Inflammatory macrophage (primary cell): Measurements from ENCODE around the gene TLK2.
A peak's percentile ranks its signal among the peaks of the same experiment; 100 is the strongest.

Source experiments
- DNase-seq, 2 donors: peaks; one replicate each; pipeline ENCODE4 v3.0.0-alpha.2; 2020 to 2022

Gene TLK2

GRCh38 chr17:62629556-62630364 is 151.1 kb downstream of the TLK2 start:
- no peak for DNase-seq

DNA sequence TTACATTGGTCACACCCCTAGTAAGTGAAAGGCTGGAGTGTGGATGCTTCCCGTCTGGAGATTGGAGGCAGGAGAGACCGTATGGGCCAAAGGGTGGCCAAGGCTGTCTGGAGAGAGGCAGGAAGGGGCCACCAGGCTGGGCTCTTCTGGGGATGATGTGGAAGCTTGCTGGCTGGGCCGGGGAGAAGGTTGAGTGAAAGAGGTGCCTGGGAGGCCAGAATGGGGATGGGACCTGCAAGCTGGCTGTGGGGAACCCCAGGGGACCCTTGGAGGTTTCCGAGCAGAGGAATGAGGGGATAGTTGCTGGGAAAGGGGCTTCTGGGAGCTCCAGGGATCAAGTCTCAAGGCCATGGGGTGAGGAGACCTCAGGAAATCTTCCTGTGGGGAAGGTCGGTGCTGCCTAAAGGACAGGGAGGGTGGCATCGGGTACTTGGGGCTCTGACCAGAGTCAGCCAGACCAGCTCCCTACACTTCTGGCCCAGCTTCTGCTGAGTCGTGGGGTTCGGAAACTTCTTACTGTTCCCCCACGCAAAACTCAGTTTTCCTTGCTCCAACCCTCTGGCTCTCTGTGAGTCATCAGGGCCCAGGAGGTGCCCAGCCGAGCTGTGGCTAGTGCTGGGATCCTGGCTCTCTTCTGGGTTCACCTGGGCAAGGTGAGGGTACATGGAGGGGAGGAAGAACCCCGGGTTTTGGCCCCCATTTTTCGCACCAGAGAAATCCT is 151.9 kb downstream of the TLK2 start:
- no peak for DNase-seq

- no peak for DNase-seq
These were observed 152.7 kb downstream of the TLK2 start for GRCh38 chr17:62631086-62631935.

DNA sequence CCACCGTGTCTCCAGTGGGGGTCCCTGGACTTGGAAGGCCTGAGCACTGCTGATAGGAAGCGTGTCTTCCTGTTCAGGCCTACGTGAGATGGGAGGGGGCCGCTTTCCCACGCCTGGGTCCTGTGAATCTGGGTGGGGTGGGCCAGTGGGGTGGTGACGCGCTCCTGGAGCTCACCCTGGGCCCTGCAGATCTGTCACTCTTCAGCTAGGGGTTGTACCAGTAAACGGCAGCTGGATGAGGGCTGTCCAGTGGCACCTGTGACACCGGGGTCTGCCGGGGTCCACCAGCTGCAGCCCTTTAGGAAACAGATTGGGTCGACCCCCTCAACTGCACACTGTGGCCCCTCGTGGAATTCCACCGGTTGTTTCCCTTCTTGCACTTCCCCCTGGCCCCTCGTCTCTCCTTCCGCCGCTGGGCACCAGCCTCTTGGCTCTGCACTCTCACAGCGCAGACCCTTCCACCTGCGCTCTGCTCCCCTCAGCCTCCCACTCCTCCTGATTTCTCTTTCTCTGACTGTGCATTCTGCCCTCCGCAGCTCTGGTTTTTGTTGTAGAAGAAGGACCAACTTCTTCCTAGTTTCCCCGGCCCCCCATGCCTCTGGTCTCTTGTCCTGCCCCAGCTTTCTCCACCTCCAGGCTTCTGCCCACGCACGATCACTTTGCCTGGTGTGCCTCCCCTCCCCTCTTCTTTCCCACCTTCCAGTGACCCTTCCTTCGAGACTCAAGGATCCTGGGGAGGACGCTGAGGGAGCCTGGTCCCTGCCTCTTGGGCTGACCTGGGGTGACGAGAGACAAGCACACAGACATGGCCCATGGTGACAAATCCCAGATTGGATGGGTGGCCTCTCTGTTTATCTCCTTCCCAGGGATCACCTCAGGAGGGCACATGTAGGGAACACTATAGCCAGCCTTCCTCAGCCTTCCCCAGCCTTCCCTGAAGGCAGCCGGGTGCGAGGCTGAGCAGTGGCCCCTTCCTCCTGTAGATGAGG is 153.6 kb downstream of the TLK2 start:
- no peak for DNase-seq

- no peak for DNase-seq
These were observed 159.2 kb downstream of the TLK2 start for GRCh38 chr17:62637809-62638208.

GRCh38 chr17:62641153-62641552 is 162.5 kb downstream of the TLK2 start:
- peak in 1 of 2 donors; percentile 36 for DNase-seq

DNA sequence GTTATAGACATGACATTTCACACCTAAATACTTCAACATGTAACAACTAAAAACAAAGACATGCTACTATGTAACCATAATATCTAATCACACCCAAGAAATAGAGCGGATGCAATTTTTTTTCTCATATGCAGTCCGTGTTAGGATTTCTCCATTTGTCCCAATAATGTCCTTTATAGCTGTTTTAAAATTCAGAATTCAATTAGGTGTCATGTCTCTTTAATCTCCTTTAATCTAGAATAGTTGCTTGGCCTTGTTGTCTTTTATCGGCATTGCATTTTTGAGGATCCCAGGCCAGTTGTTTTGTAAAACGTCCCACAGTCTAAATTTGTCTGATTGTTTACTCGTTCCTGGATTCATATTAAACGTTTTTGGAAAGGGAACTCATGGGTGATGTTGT is 163.3 kb downstream of the TLK2 start:
- DNase-seq, result no peak

GRCh38 chr17:62643496-62643895 is 164.9 kb downstream of the TLK2 start:
- no peak for DNase-seq

- no peak for DNase-seq
These were observed 166.0 kb downstream of the TLK2 start for GRCh38 chr17:62644487-62645173.

- no peak for DNase-seq
These were observed 169.8 kb downstream of the TLK2 start for GRCh38 chr17:62648251-62648955.

GRCh38 chr17:62648956-62649294 is 170.3 kb downstream of the TLK2 start:
- no peak for DNase-seq

DNA sequence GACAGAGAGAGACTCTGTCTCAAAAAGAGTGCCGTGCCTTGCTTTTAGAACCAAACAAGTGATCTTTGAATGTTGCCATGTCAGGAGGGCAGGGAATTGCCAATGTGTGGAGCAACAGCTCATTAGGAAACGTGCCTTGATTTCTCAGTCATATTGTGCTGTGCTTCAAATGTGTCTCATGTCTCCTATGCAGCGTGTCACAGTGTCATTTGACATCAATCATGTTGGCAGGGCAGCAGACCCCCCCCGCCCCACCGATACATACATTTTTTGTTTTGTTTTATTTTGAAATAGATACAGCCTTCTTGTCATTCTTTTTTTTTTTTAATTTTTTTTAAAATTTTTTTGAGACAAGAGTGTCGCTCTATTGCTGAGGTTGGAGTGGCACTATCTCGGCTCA is 170.9 kb downstream of the TLK2 start:
- no peak for DNase-seq

DNA sequence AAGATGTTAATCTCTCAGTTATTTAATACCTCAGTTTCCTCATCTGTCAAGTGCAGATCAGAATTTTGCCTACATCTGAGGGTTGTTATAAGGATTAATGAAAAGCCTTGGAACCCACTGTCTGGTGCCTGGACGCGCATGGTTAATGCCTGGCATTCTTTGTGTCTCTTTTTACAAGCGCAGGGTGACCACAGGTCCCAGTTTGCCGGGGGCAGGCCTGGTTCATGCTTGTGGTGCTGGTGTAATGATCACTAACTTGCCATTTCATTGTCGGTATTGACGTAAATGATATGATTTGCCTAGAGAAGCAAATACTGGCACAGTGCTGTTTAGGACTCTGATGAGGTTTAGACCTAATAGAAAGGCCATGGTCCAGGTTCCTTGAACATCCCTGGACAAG is 172.0 kb downstream of the TLK2 start:
- DNase-seq, result no peak

DNA sequence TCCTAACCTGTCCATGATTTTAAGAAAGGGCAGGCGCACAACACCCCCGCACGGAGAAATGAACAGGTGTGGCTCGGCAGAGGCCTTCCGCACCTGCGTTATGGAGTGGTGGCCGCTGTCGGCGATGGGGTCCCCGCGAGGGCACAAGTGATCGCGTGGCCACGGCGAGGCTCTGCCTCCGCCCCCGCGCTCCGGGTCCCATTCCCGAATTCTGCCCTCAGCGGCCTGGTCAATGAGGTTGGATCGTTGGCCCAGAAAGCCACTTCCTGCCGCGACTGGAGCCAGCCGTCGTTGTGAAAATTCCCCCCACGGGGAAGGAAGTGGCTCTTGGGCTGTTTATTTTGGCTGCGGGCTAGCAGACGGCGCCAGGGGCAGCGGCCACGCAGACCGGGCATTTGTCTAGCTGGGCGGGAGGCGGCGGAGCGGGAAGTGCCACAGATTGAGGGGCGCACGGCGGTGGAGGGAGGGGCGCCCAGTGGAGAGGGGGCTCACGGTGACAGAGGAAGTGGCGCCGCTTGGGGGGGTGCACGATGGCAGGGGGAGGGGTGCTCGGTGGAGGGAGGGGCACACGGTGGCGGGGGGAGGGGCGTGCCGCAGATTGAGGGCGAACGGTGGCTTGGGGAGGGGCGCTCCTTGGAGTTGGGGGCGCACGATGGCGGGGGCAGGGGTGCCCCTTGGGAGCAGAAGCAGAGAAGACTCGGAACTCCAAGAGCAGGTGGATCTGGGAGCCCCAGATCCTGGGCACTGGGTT is 173.8 kb downstream of the TLK2 start:
- DNase-seq, result peak; percentile 67 to 81

GRCh38 chr17:62653002-62653825 is 174.6 kb downstream of the TLK2 start:
- DNase-seq, result peak; percentile 40 to 46

GRCh38 chr17:62653826-62654761 is 175.5 kb downstream of the TLK2 start:
- no peak for DNase-seq

DNA sequence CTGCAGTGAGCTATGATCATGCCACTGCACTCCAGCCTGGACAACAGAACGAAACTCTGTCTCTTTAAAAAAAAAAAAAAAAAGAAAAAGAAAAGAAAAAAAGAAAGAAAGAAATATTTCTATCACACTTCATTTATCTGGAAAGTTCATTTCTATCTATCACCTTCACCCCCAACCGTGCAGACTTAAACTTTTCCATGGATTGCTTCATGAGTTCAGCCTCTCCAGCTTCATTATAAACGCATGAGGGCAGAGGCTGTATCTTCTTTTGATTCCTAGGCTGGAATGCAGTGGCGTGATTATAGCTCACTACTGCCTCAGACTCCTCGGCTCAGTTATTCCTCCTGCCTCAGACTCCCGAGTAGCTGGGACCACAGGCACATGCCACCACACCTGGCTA is 177.0 kb downstream of the TLK2 start:
- DNase-seq, result no peak

DNA sequence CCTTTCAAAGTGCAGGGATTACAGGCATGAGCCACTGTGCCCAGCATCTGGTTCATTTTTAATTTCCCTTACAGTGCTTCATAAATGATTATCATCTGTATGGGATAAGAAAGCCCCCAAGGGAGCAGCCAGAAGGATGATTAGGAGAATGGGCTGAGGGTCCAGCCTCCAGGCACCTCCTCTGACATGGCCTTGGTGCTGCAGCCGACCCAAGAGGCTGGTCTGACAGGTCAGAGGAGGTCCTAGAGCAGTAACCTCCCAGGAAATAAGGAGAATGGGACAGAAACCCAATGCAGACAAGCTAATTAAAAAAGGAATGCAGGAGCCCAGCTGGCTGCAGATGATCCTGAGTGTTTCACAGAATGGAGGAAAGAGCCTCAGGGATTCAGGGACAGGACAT is 177.8 kb downstream of the TLK2 start:
- no peak for DNase-seq
